ENCODE results near the gene MOV10.

MOV10 gene

GRCh38 chr1:112677501-112677900 lies 3.0 kb downstream of the MOV10 start:
- ATAC-seq (ENCODE audit: insufficient read depth, low read depth) = no peak
- TF ChIP-seq CTCF (IDR thresholded peaks at IDR 0.05; ENCODE audit: borderline replicate concordance, extremely low read depth, low read length, poor library complexity, severe bottlenecking) (no peak), EZH2 (IDR thresholded peaks at IDR 0.05; ENCODE audit: borderline replicate concordance, low read depth, low read length, severe bottlenecking) (no peak)
- peaks cover 22% of the 10 kb centered on the region for H3K36me3 ChIP-seq (ENCODE audit: insufficient read depth, low read length)
- H4K20me1 ChIP-seq (ENCODE audit: insufficient read depth, low read length) = no peaks in the 10 kb centered on the region; the same call in 1 of the 2 replicates
- H2AFZ ChIP-seq (ENCODE audit: low read depth, low read length) = no peak overlapping the region
- H3K79me2 ChIP-seq (ENCODE audit: insufficient read depth, low read length) = peaks cover 68% of the 10 kb centered on the region
- H3K4me3 ChIP-seq (ENCODE audit: low read depth in 1 of 2, low read length in 2 of 2) = no peak overlapping the region
- no peak for DNase-seq
- H3K27me3 ChIP-seq (ENCODE audit: insufficient read depth, low read length, poor library complexity) = no peaks in the 10 kb centered on the region
- no peak overlapping the region for H3K27ac ChIP-seq (ENCODE audit: low read length)
- peaks cover 34% of the 10 kb centered on the region for H3K4me1 ChIP-seq (ENCODE audit: insufficient read depth, low read length)
- no peak overlapping the region for H3K9ac ChIP-seq (ENCODE audit: low read depth, low read length)
- peak overlapping the region; percentile 36; the same call in 1 of the 2 replicates for H3K4me2 ChIP-seq (ENCODE audit: insufficient read depth, low read length)
- no peaks in the 10 kb centered on the region for H3K9me3 ChIP-seq (ENCODE audit: insufficient read depth, low read length, severe bottlenecking)

- no peak for TF ChIP-seq CTCF (IDR thresholded peaks at IDR 0.05; ENCODE audit: borderline replicate concordance, extremely low read depth, low read length, poor library complexity, severe bottlenecking)
- TF ChIP-seq EZH2 (IDR thresholded peaks at IDR 0.05; ENCODE audit: borderline replicate concordance, low read depth, low read length, severe bottlenecking) = no peak
- H3K27me3 ChIP-seq (ENCODE audit: insufficient read depth, low read length, poor library complexity) = no peaks in the 10 kb centered on the region
- ATAC-seq (ENCODE audit: insufficient read depth, low read depth) (no peak), DNase-seq (no peak)
- H3K4me2 ChIP-seq (ENCODE audit: insufficient read depth, low read length) = no peak overlapping the region
- H3K4me3 ChIP-seq (ENCODE audit: low read depth in 1 of 2, low read length in 2 of 2) = no peak overlapping the region
- H2AFZ ChIP-seq (ENCODE audit: low read depth, low read length) = no peak overlapping the region
- H3K4me1 ChIP-seq (ENCODE audit: insufficient read depth, low read length) = peaks cover 31% of the 10 kb centered on the region
- H3K36me3 ChIP-seq (ENCODE audit: insufficient read depth, low read length) = peaks cover 25% of the 10 kb centered on the region
- peaks cover 78% of the 10 kb centered on the region for H3K79me2 ChIP-seq (ENCODE audit: insufficient read depth, low read length)
- H3K9ac ChIP-seq (ENCODE audit: low read depth, low read length) = no peak overlapping the region
- H4K20me1 ChIP-seq (ENCODE audit: insufficient read depth, low read length) = no peaks in the 10 kb centered on the region; the same call in 1 of the 2 replicates
- no peaks in the 10 kb centered on the region for H3K9me3 ChIP-seq (ENCODE audit: insufficient read depth, low read length, severe bottlenecking)
- H3K27ac ChIP-seq (ENCODE audit: low read length) = no peak overlapping the region
These were observed 4.1 kb downstream of the MOV10 start for GRCh38 chr1:112678605-112679004.

- Histone ChIP-seq H3K4me3 (ENCODE audit: low read depth in 1 of 2, low read length in 2 of 2) (no peak overlapping the region), H3K27me3 (ENCODE audit: insufficient read depth, low read length, poor library complexity) (no peaks in the 10 kb centered on the region), H3K9me3 (ENCODE audit: insufficient read depth, low read length, severe bottlenecking) (no peaks in the 10 kb centered on the region), H3K27ac (ENCODE audit: low read length) (no peak overlapping the region), H4K20me1 (ENCODE audit: insufficient read depth, low read length) (peaks cover 33% of the 10 kb centered on the region), H3K36me3 (ENCODE audit: insufficient read depth, low read length) (peaks cover 40% of the 10 kb centered on the region), H3K4me1 (ENCODE audit: insufficient read depth, low read length) (no peaks in the 10 kb centered on the region), H2AFZ (ENCODE audit: low read depth, low read length) (no peak overlapping the region), H3K9ac (ENCODE audit: low read depth, low read length) (no peak overlapping the region), H3K4me2 (ENCODE audit: insufficient read depth, low read length) (no peak overlapping the region), H3K79me2 (ENCODE audit: insufficient read depth, low read length) (peaks cover 60% of the 10 kb centered on the region)
- ATAC-seq (ENCODE audit: insufficient read depth, low read depth) = no peak
- TF ChIP-seq CTCF (IDR thresholded peaks at IDR 0.05; ENCODE audit: borderline replicate concordance, extremely low read depth, low read length, poor library complexity, severe bottlenecking) (no peak), EZH2 (IDR thresholded peaks at IDR 0.05; ENCODE audit: borderline replicate concordance, low read depth, low read length, severe bottlenecking) (no peak)
- no peak for DNase-seq
These were observed 11.5 kb downstream of the MOV10 start for GRCh38 chr1:112685913-112686312.

- H3K27me3 ChIP-seq (ENCODE audit: insufficient read depth, low read length, poor library complexity) = no peaks in the 10 kb centered on the region
- TF ChIP-seq CTCF (IDR thresholded peaks at IDR 0.05; ENCODE audit: borderline replicate concordance, extremely low read depth, low read length, poor library complexity, severe bottlenecking) (no peak), EZH2 (IDR thresholded peaks at IDR 0.05; ENCODE audit: borderline replicate concordance, low read depth, low read length, severe bottlenecking) (no peak)
- no peak for DNase-seq
- no peak overlapping the region for H2AFZ ChIP-seq (ENCODE audit: low read depth, low read length)
- H3K4me2 ChIP-seq (ENCODE audit: insufficient read depth, low read length) = no peak overlapping the region
- no peaks in the 10 kb centered on the region for H3K4me1 ChIP-seq (ENCODE audit: insufficient read depth, low read length)
- peaks cover 42% of the 10 kb centered on the region for H3K36me3 ChIP-seq (ENCODE audit: insufficient read depth, low read length)
- H3K27ac ChIP-seq (ENCODE audit: low read length) = no peak overlapping the region
- peaks cover 60% of the 10 kb centered on the region for H3K79me2 ChIP-seq (ENCODE audit: insufficient read depth, low read length)
- H3K4me3 ChIP-seq (ENCODE audit: low read depth in 1 of 2, low read length in 2 of 2) = no peak overlapping the region
- peaks cover 33% of the 10 kb centered on the region for H4K20me1 ChIP-seq (ENCODE audit: insufficient read depth, low read length)
- no peaks in the 10 kb centered on the region for H3K9me3 ChIP-seq (ENCODE audit: insufficient read depth, low read length, severe bottlenecking)
- H3K9ac ChIP-seq (ENCODE audit: low read depth, low read length) = no peak overlapping the region
- ATAC-seq (ENCODE audit: insufficient read depth, low read depth) = no peak
These were observed 12.0 kb downstream of the MOV10 start for GRCh38 chr1:112686417-112686816.

All from DND-41 (cell line).